Ishikawa (cell line): ENCODE results near the gene CBX3.

ENCODE experiments used
- CEBPB ChIP-seq: IDR thresholded peaks from 2 replicates; pipeline ENCODE4 v1.6.1; 2012
- CREB1 ChIP-seq: IDR thresholded peaks from 2 replicates; pipeline ENCODE4 v1.6.1; 2012; ENCODE audit warnings: low read depth
- EGR1 ChIP-seq: IDR thresholded peaks from 2 replicates; pipeline ENCODE4 v1.6.1; 2012
- EP300 ChIP-seq: IDR thresholded peaks from 2 replicates; pipeline ENCODE4 v1.6.1; 2012; ENCODE audit warnings: borderline replicate concordance
- FOXM1 ChIP-seq: IDR thresholded peaks from 2 replicates; pipeline ENCODE4 v1.6.1; 2012; ENCODE audit warnings: low read depth, borderline replicate concordance
- MAX ChIP-seq: IDR thresholded peaks from 2 replicates; pipeline ENCODE4 v1.6.1; 2012
- NFIC ChIP-seq: IDR thresholded peaks from 2 replicates; pipeline ENCODE4 v1.6.1; 2012
- RAD21 ChIP-seq: IDR thresholded peaks from 2 replicates; pipeline ENCODE4 v1.6.1; 2012; ENCODE audit warnings: low read depth
- REST ChIP-seq: IDR thresholded peaks from 2 replicates; pipeline ENCODE4 v1.6.1; 2012; ENCODE audit warnings: low read depth, mild to moderate bottlenecking
- TAF1 ChIP-seq: IDR thresholded peaks from 2 replicates; pipeline ENCODE4 v1.6.1; 2012; ENCODE audit warnings: low read depth, mild to moderate bottlenecking
- TCF12 ChIP-seq: IDR thresholded peaks from 2 replicates; pipeline ENCODE4 v1.6.1; 2012; ENCODE audit warnings: low read depth
- TEAD4 ChIP-seq: IDR thresholded peaks from 2 replicates; pipeline ENCODE4 v1.6.1; 2012
- USF1 ChIP-seq: IDR thresholded peaks from 2 replicates; pipeline ENCODE4 v1.6.1; 2012
- YY1 ChIP-seq: IDR thresholded peaks from 2 replicates; pipeline ENCODE4 v1.6.1; 2012; ENCODE audit warnings: low read depth
- ZBTB7A ChIP-seq: IDR thresholded peaks from 2 replicates; pipeline ENCODE4 v1.6.1; 2012; ENCODE audit warnings: low read depth

CBX3 gene

GRCh38 chr7:26155531-26156375 is 45.8 kb upstream of the CBX3 start:
- TF ChIP-seq CEBPB = no peak
- TF ChIP-seq YY1 = no peak
- no peak for TF ChIP-seq TCF12
- TF ChIP-seq ZBTB7A = no peak
- TF ChIP-seq TAF1 = no peak
- no peak for TF ChIP-seq EP300
- no peak for TF ChIP-seq NFIC
- no peak for TF ChIP-seq REST
- TF ChIP-seq RAD21 = no peak
- TF ChIP-seq FOXM1 = no peak
- TF ChIP-seq EGR1 = no peak
- TF ChIP-seq MAX = no peak

GRCh38 chr7:26156451-26157420 is 44.8 kb upstream of the CBX3 start:
- TF ChIP-seq TEAD4 (no peak), NFIC (no peak), YY1 (no peak), MAX (no peak), TCF12 (no peak), CREB1 (no peak), RAD21 (no peak), EGR1 (no peak), USF1 (no peak), TAF1 (no peak), FOXM1 (no peak), REST (no peak), ZBTB7A (no peak)

GRCh38 chr7:26157520-26158105 is 43.9 kb upstream of the CBX3 start:
- TF ChIP-seq EGR1 (no peak), CREB1 (no peak), FOXM1 (no peak), REST (no peak), YY1 (no peak), NFIC (no peak), TCF12 (no peak), CEBPB (no peak), TAF1 (no peak)

- TF ChIP-seq FOXM1 (no peak), EGR1 (no peak), TAF1 (no peak), NFIC (no peak), MAX (no peak), EP300 (no peak), YY1 (no peak)
Observed at GRCh38 chr7:26159243-26159642, 42.3 kb upstream of the CBX3 start.
